AG08395 (cell line): ENCODE measurements around the gene OR13A1.
A peak's percentile ranks its signal among the peaks of the same experiment; 100 is the strongest.
"Not testable (repeated sequence)": the region's sequence is repeated elsewhere in the genome, so short reads cannot be mapped to it uniquely, and the experiment has no call there.

Experiments used
- DNase-seq: peaks from one replicate; pipeline ENCODE4 v3.0.0; 2012; ENCODE audit warnings: mixed read lengths, low spot score

The OR13A1 gene

GRCh38 chr10:45315508-45315907 lies at the start of gene OR13A1:
Gene OR13A1 (minus strand): TSS chr10:45315608. CDS start chr10:45304422, 11,186 bp downstream.
- no peak for DNase-seq

GRCh38 chr10:45361983-45362799 lies 46.8 kb upstream of the OR13A1 start:
- DNase-seq, result not testable (repeated sequence)

GRCh38 chr10:45358961-45359360 lies 43.6 kb upstream of the OR13A1 start:
- DNase-seq, result not testable (repeated sequence)

GRCh38 chr10:45355494-45355893 lies 40.1 kb upstream of the OR13A1 start:
- no peak for DNase-seq

GRCh38 chr10:45354261-45354660 lies 38.9 kb upstream of the OR13A1 start:
- peak; percentile 48 for DNase-seq

GRCh38 chr10:45353186-45353585 lies 37.8 kb upstream of the OR13A1 start:
- DNase-seq, result no peak

GRCh38 chr10:45348196-45348765 lies 32.9 kb upstream of the OR13A1 start:
- DNase-seq, result not testable (repeated sequence)

GRCh38 chr10:45347464-45347863 lies 32.1 kb upstream of the OR13A1 start:
- not testable (repeated sequence) for DNase-seq

- not testable (repeated sequence) for DNase-seq
Observed at GRCh38 chr10:45346652-45347335, 31.4 kb upstream of the OR13A1 start.

- DNase-seq, result not testable (repeated sequence)
Observed at GRCh38 chr10:45340420-45340819, 25.0 kb upstream of the OR13A1 start.

- DNase-seq, result no peak
Observed at GRCh38 chr10:45339894-45340293, 24.5 kb upstream of the OR13A1 start.

GRCh38 chr10:45331824-45332223 lies 16.4 kb upstream of the OR13A1 start:
- not testable (repeated sequence) for DNase-seq

- DNase-seq, result not testable (repeated sequence)
Observed at GRCh38 chr10:45326864-45327263, 11.5 kb upstream of the OR13A1 start.

GRCh38 chr10:45325116-45325515 lies 9.7 kb upstream of the OR13A1 start:
- DNase-seq, result no peak

GRCh38 chr10:45319702-45320101 lies 4.3 kb upstream of the OR13A1 start:
- no peak for DNase-seq

- DNase-seq, result no peak
Observed at GRCh38 chr10:45313264-45313873, 2.0 kb downstream of the OR13A1 start.

GRCh38 chr10:45308707-45309106 lies 6.7 kb downstream of the OR13A1 start:
- DNase-seq, result no peak

- no peak for DNase-seq
Observed at GRCh38 chr10:45302573-45302972, 12.8 kb downstream of the OR13A1 start.

GRCh38 chr10:45298341-45298955 lies 17.0 kb downstream of the OR13A1 start:
- DNase-seq, result not testable (repeated sequence)

GRCh38 chr10:45294681-45295080 lies 20.7 kb downstream of the OR13A1 start:
- DNase-seq, result no peak

GRCh38 chr10:45286980-45287379 lies 28.4 kb downstream of the OR13A1 start:
- no peak for DNase-seq

- no peak for DNase-seq
Observed at GRCh38 chr10:45282061-45282460, 33.3 kb downstream of the OR13A1 start.
